Stimulated activated CD4-positive, alpha-beta T cell treated with anti-CD3 and anti-CD28 coated beads, TNF-alpha, amount 100 ng/mL, for 48 hours (primary cell): ENCODE results near the gene ACVR2A.

Experiments used
- DNase-seq, 3 donors: peaks; one replicate each; pipeline ENCODE4 v3.0.0-alpha.2; 2020; ENCODE audit warnings: low read depth in 3 of 3

Gene ACVR2A

GRCh38 chr2:147855316-147855715, 10.5 kb downstream of the ACVR2A start:
- DNase-seq = no peak

GRCh38 chr2:147855977-147856376, 11.1 kb downstream of the ACVR2A start:
- DNase-seq = no peak

GRCh38 chr2:147860009-147860408, 15.2 kb downstream of the ACVR2A start:
- DNase-seq = no peak

GRCh38 chr2:147862859-147863516, 18.2 kb downstream of the ACVR2A start:
- DNase-seq = no peak

GRCh38 chr2:147863835-147864234, 19.0 kb downstream of the ACVR2A start:
- DNase-seq = no peak

GRCh38 chr2:147865560-147865959, 20.7 kb downstream of the ACVR2A start:
- DNase-seq = no peak

- DNase-seq = no peak
Observed at GRCh38 chr2:147867050-147867449, 22.2 kb downstream of the ACVR2A start.

- DNase-seq = no peak
Observed at GRCh38 chr2:147869934-147870333, 25.1 kb downstream of the ACVR2A start.

GRCh38 chr2:147872967-147873366, 28.1 kb downstream of the ACVR2A start:
- DNase-seq = no peak

- no peak for DNase-seq
Observed at GRCh38 chr2:147873859-147874483, 29.1 kb downstream of the ACVR2A start.

GRCh38 chr2:147879846-147880245, 35.0 kb downstream of the ACVR2A start:
- no peak for DNase-seq

- no peak for DNase-seq
Observed at GRCh38 chr2:147882631-147883030, 37.8 kb downstream of the ACVR2A start.

GRCh38 chr2:147884830-147885229, 40.0 kb downstream of the ACVR2A start:
- no peak for DNase-seq

GRCh38 chr2:147886136-147886535, 41.3 kb downstream of the ACVR2A start:
- DNase-seq = no peak

GRCh38 chr2:147888680-147889079, 43.9 kb downstream of the ACVR2A start:
- no peak for DNase-seq

- DNase-seq = no peak
Observed at GRCh38 chr2:147904051-147904450, 59.2 kb downstream of the ACVR2A start.

GRCh38 chr2:147909178-147909577, 64.3 kb downstream of the ACVR2A start:
- DNase-seq = no peak

- DNase-seq = peak in 1 of 3 donors; percentile 7
Observed at GRCh38 chr2:147910990-147911473, 66.2 kb downstream of the ACVR2A start.

- DNase-seq = no peak
Observed at GRCh38 chr2:147913701-147914480, 69.1 kb downstream of the ACVR2A start.

GRCh38 chr2:147916067-147916466, 71.2 kb downstream of the ACVR2A start:
- DNase-seq = no peak

- DNase-seq = no peak
Observed at GRCh38 chr2:147916723-147917122, 71.9 kb downstream of the ACVR2A start.

- no peak for DNase-seq
Observed at GRCh38 chr2:147917161-147917560, 72.3 kb downstream of the ACVR2A start.

GRCh38 chr2:147923846-147924245, 79.0 kb downstream of the ACVR2A start:
- DNase-seq = no peak
